Endodermal cell (in vitro differentiated cells): ENCODE measurements around the gene CLCNKB. TPM values are rescaled to one million over a fixed set of nuclear protein-coding genes. Genes with fewer than 3 reads are reported as not detected.
"Not testable (repeated sequence)": the region's sequence is repeated elsewhere in the genome, so short reads cannot be mapped to it uniquely, and the experiment has no call there.

Experiments used
- DNase-seq: peaks from one replicate; pipeline ENCODE4 v3.0.0-alpha.2; 2017
- H3K27ac ChIP-seq: 2 replicates; pipeline ENCODE4 v1.5.1; 2013; ENCODE audit warnings: mild to moderate bottlenecking, low read depth, low read length, moderate library complexity
- H3K27me3 ChIP-seq: 2 replicates; pipeline ENCODE4 v1.6.1; 2013; ENCODE audit warnings: mild to moderate bottlenecking, low read length, moderate library complexity; ENCODE audit not compliant: insufficient read depth, control insufficient read depth, poor library complexity, severe bottlenecking
- H3K36me3 ChIP-seq: 2 replicates; pipeline ENCODE4 v1.7.0; 2013; ENCODE audit warnings: mild to moderate bottlenecking, low read length, moderate library complexity; ENCODE audit not compliant: control insufficient read depth, insufficient read depth
- H3K4me1 ChIP-seq: one replicate; pipeline ENCODE4 v1.7.0; 2013; ENCODE audit warnings: low read length; ENCODE audit not compliant: control insufficient read depth, insufficient read depth
- H3K4me3 ChIP-seq: 2 replicates; pipeline ENCODE4 v1.5.1; 2013; ENCODE audit warnings: mild to moderate bottlenecking, low read length, moderate library complexity
- H3K9ac ChIP-seq: 2 replicates; pipeline ENCODE4 v1.6.1; 2013; ENCODE audit warnings: mild to moderate bottlenecking, low read length, moderate library complexity; ENCODE audit not compliant: poor library complexity, severe bottlenecking; ENCODE audit errors: extremely low read depth
- H3K9me3 ChIP-seq: 2 replicates; pipeline ENCODE4 v1.6.1; 2013; ENCODE audit warnings: mild to moderate bottlenecking, low read length, moderate library complexity; ENCODE audit not compliant: control insufficient read depth
- H3K27ac Mint-ChIP-seq: 2 replicates; pipeline ENCODE4 v1.8.0; 2020; ENCODE audit warnings: mixed read lengths
- H3K27me3 Mint-ChIP-seq: 2 replicates; pipeline ENCODE4 v1.8.0; 2021; ENCODE audit warnings: mild to moderate bottlenecking, mixed read lengths; ENCODE audit not compliant: insufficient read depth
- H3K36me3 Mint-ChIP-seq: 2 replicates; pipeline ENCODE4 v1.8.0; 2020; ENCODE audit warnings: low read depth, mixed read lengths
- H3K4me1 Mint-ChIP-seq: 2 replicates; pipeline ENCODE4 v1.8.0; 2020; ENCODE audit warnings: mixed read lengths
- H3K4me3 Mint-ChIP-seq: 2 replicates; pipeline ENCODE4 v1.8.0; 2020; ENCODE audit warnings: mild to moderate bottlenecking, moderate library complexity, mixed read lengths
- H3K9me3 Mint-ChIP-seq: 2 replicates; pipeline ENCODE4 v1.8.0; 2020; ENCODE audit warnings: mild to moderate bottlenecking, mixed read lengths
- CTCF ChIP-seq: fragments of 200-600 bp; sonication (generic); conservative IDR thresholded peaks from 2 replicates; pipeline ENCODE4 v1.5.0; 2021; ENCODE audit warnings: antibody characterized with exemption, mild to moderate bottlenecking
- WGBS, 2 experiments: methylation state at CpG; one replicate each; pipeline versions ENCODE4 v1.1.5 to v1.1.7; 2013; ENCODE audit warnings: missing lambda C conversion rate in 2 of 2, mixed read lengths in 1 of 2; ENCODE audit not compliant: insufficient coverage in 1 of 2, insufficient read length in 1 of 2; 5-methylcytosine and 5-hydroxymethylcytosine counted together
- total RNA-seq, 2 donors: library from RNA; stranded (reverse); fragmentation: NEBNext Ultra II Directional in 1 of 2; extraction: Animal tissue kit (Norgen Biotek cat#: 25700) in 1 of 2; gene quantifications; 2 replicates in 1 of 2; 3 replicates in 1 of 2; pipeline ENCODE4 v1.2.1, GENCODE V29; 2021

The CLCNKB gene
- total RNA-seq, 2 donors from 2014 or later = 3.6 to 3.7 TPM

- H3K4me3 ChIP-seq = no peak overlapping the region
- H3K27me3 Mint-ChIP-seq = peaks cover 43% of the 10 kb centered on the region
- peak overlapping the region; percentile 53 for H3K27ac Mint-ChIP-seq
- DNase-seq = no peak
- no peak overlapping the region for H3K9ac ChIP-seq
- no peak overlapping the region for H3K4me3 Mint-ChIP-seq
- H3K9me3 Mint-ChIP-seq = no peaks in the 10 kb centered on the region
- H3K36me3 ChIP-seq = no peaks in the 10 kb centered on the region
- H3K4me1 ChIP-seq = peaks cover 5% of the 10 kb centered on the region
- no peaks in the 10 kb centered on the region for H3K36me3 Mint-ChIP-seq
- no peak overlapping the region for H3K27ac ChIP-seq
- TF ChIP-seq CTCF = no peak
- H3K9me3 ChIP-seq = no peaks in the 10 kb centered on the region
- H3K4me1 Mint-ChIP-seq = peaks cover 9% of the 10 kb centered on the region
- H3K27me3 ChIP-seq = no peaks in the 10 kb centered on the region
- WGBS, 2 experiments = 79 to 88% methylated on average over 3 to 9 of the region's 9 CpGs
These were observed 23.8 kb upstream of the CLCNKB start for GRCh38 chr1:16019644-16020277.

GRCh38 chr1:16020325-16020724, 23.3 kb upstream of the CLCNKB start:
- Mint-ChIP-seq H3K9me3 (no peaks in the 10 kb centered on the region), H3K36me3 (no peaks in the 10 kb centered on the region), H3K4me3 (no peak overlapping the region), H3K27ac (no peak overlapping the region), H3K4me1 (peaks cover 9% of the 10 kb centered on the region), H3K27me3 (peaks cover 48% of the 10 kb centered on the region)
- Histone ChIP-seq H3K4me3 (no peak overlapping the region), H3K36me3 (no peaks in the 10 kb centered on the region), H3K9ac (no peak overlapping the region), H3K9me3 (no peaks in the 10 kb centered on the region), H3K27ac (no peak overlapping the region), H3K27me3 (no peaks in the 10 kb centered on the region), H3K4me1 (peaks cover 5% of the 10 kb centered on the region)
- WGBS, 2 experiments = 92% methylated on average over 6 of the region's 6 CpGs; no CpG with 5 or more reads in 1 of the 2 experiments
- no peak for DNase-seq
- no peak for TF ChIP-seq CTCF

GRCh38 chr1:16020878-16021277, 22.7 kb upstream of the CLCNKB start:
- H3K9me3 Mint-ChIP-seq, H3K27me3 ChIP-seq, H3K9me3 ChIP-seq, H3K4me1 ChIP-seq, H3K27ac ChIP-seq, H3K36me3 ChIP-seq, H3K4me1 Mint-ChIP-seq, DNase-seq, H3K27ac Mint-ChIP-seq, H3K4me3 ChIP-seq, H3K9ac ChIP-seq, H3K36me3 Mint-ChIP-seq, H3K4me3 Mint-ChIP-seq: not testable (repeated sequence)
- H3K27me3 Mint-ChIP-seq = peaks cover 51% of the 10 kb centered on the region
- 91 to 100% methylated on average over 1 to 9 of the region's 9 CpGs for WGBS, 2 experiments

GRCh38 chr1:16021681-16022080, 21.9 kb upstream of the CLCNKB start, which contains the start of gene CLCNKA:
Gene CLCNKA (plus strand): TSS chr1:16022036. CDS start chr1:16022620, 584 bp downstream.
- Mint-ChIP-seq H3K27me3 (peaks cover 52% of the 10 kb centered on the region), H3K36me3 (no peaks in the 10 kb centered on the region), H3K27ac (no peak within 1 kb of the TSS), H3K4me1 (peaks cover 9% of the 10 kb centered on the region), H3K4me3 (no peak within 1 kb of the TSS), H3K9me3 (no peaks in the 10 kb centered on the region)
- H3K27me3 ChIP-seq = no peaks in the 10 kb centered on the region
- H3K4me3 ChIP-seq = no peak within 1 kb of the TSS
- 80 to 83% methylated on average over 6 of the region's 6 CpGs for WGBS, 2 experiments
- TF ChIP-seq CTCF = no peak
- H3K9ac ChIP-seq = no peak within 1 kb of the TSS
- no peaks in the 10 kb centered on the region for H3K36me3 ChIP-seq
- no peaks in the 10 kb centered on the region for H3K9me3 ChIP-seq
- no peak for DNase-seq
- H3K4me1 ChIP-seq = peaks cover 5% of the 10 kb centered on the region
- H3K27ac ChIP-seq = no peak within 1 kb of the TSS
